Neuron (in vitro differentiated cells): Measurements from ENCODE around the gene RBM26.

ENCODE experiments used
- H2AFZ ChIP-seq: one replicate; pipeline ENCODE4 v1.6.1; 2013; ENCODE audit warnings: low read depth, mild to moderate bottlenecking, inconsistent platforms, low read length, moderate library complexity
- H3K27me3 ChIP-seq: one replicate; pipeline ENCODE4 v1.6.1; 2013; ENCODE audit warnings: low read length; ENCODE audit not compliant: insufficient read depth
- H3K36me3 ChIP-seq: one replicate; pipeline ENCODE4 v1.6.1; 2013; ENCODE audit warnings: low read length; ENCODE audit not compliant: insufficient read depth
- H3K4me1 ChIP-seq: one replicate; pipeline ENCODE4 v1.6.1; 2013; ENCODE audit warnings: low read length; ENCODE audit not compliant: insufficient read depth
- H3K4me3 ChIP-seq: 2 replicates; pipeline ENCODE4 v1.5.1; 2013; ENCODE audit warnings: mild to moderate bottlenecking, low read length, moderate library complexity
- H3K9me3 ChIP-seq: one replicate; pipeline ENCODE4 v1.6.1; 2013; ENCODE audit warnings: low read length

Gene RBM26

GRCh38 chr13:79405831-79406596, at the start of gene RBM26:
Gene RBM26, minus strand, starts transcription at chr13:79406255. Its CDS starts 481 bp downstream, at chr13:79405774.
- H3K9me3 ChIP-seq, result no peaks in the 10 kb centered on the region
- no peaks in the 10 kb centered on the region for H3K27me3 ChIP-seq
- peak within 1 kb of the TSS; percentile 90 for H2AFZ ChIP-seq
- H3K4me1 ChIP-seq, result peaks cover 24% of the 10 kb centered on the region
- H3K36me3 ChIP-seq, result peaks cover 4% of the 10 kb centered on the region
- H3K4me3 ChIP-seq, result peak within 1 kb of the TSS; percentile 79

- H3K4me1 ChIP-seq, result peaks cover 11% of the 10 kb centered on the region
- H3K9me3 ChIP-seq, result no peaks in the 10 kb centered on the region
- H3K27me3 ChIP-seq, result no peaks in the 10 kb centered on the region
- no peak overlapping the region for H3K4me3 ChIP-seq
- H2AFZ ChIP-seq, result no peak overlapping the region
- H3K36me3 ChIP-seq, result no peaks in the 10 kb centered on the region
Measured at GRCh38 chr13:79455331-79455730, 49.3 kb upstream of the RBM26 start.

- H2AFZ ChIP-seq, result peak overlapping the region; percentile 20
- H3K36me3 ChIP-seq, result no peaks in the 10 kb centered on the region
- no peak overlapping the region for H3K4me3 ChIP-seq
- peaks cover 11% of the 10 kb centered on the region for H3K4me1 ChIP-seq
- no peaks in the 10 kb centered on the region for H3K27me3 ChIP-seq
- H3K9me3 ChIP-seq, result no peaks in the 10 kb centered on the region
Measured at GRCh38 chr13:79452239-79452913, 46.3 kb upstream of the RBM26 start.

GRCh38 chr13:79451500-79451962, 45.5 kb upstream of the RBM26 start:
- peak overlapping the region; percentile 20 for H2AFZ ChIP-seq
- no peaks in the 10 kb centered on the region for H3K9me3 ChIP-seq
- H3K27me3 ChIP-seq, result no peaks in the 10 kb centered on the region
- H3K36me3 ChIP-seq, result no peaks in the 10 kb centered on the region
- no peak overlapping the region for H3K4me3 ChIP-seq
- H3K4me1 ChIP-seq, result peaks cover 11% of the 10 kb centered on the region

- no peak overlapping the region for H2AFZ ChIP-seq
- no peaks in the 10 kb centered on the region for H3K36me3 ChIP-seq
- H3K27me3 ChIP-seq, result no peaks in the 10 kb centered on the region
- no peak overlapping the region for H3K4me3 ChIP-seq
- H3K9me3 ChIP-seq, result no peaks in the 10 kb centered on the region
- peaks cover 11% of the 10 kb centered on the region for H3K4me1 ChIP-seq
Measured at GRCh38 chr13:79450110-79450509, 44.1 kb upstream of the RBM26 start.

- no peaks in the 10 kb centered on the region for H3K9me3 ChIP-seq
- H3K4me1 ChIP-seq, result peaks cover 11% of the 10 kb centered on the region
- H3K4me3 ChIP-seq, result no peak overlapping the region
- no peaks in the 10 kb centered on the region for H3K27me3 ChIP-seq
- H3K36me3 ChIP-seq, result no peaks in the 10 kb centered on the region
- H2AFZ ChIP-seq, result no peak overlapping the region
Measured at GRCh38 chr13:79448413-79448812, 42.4 kb upstream of the RBM26 start.

- peaks cover 11% of the 10 kb centered on the region for H3K4me1 ChIP-seq
- no peaks in the 10 kb centered on the region for H3K27me3 ChIP-seq
- H3K9me3 ChIP-seq, result no peaks in the 10 kb centered on the region
- H3K36me3 ChIP-seq, result no peaks in the 10 kb centered on the region
- no peak overlapping the region for H3K4me3 ChIP-seq
- no peak overlapping the region for H2AFZ ChIP-seq
Measured at GRCh38 chr13:79447741-79448140, 41.7 kb upstream of the RBM26 start.

- H2AFZ ChIP-seq, result no peak overlapping the region
- peaks cover 10% of the 10 kb centered on the region for H3K4me1 ChIP-seq
- H3K27me3 ChIP-seq, result no peaks in the 10 kb centered on the region
- no peaks in the 10 kb centered on the region for H3K9me3 ChIP-seq
- H3K4me3 ChIP-seq, result no peak overlapping the region
- no peaks in the 10 kb centered on the region for H3K36me3 ChIP-seq
Measured at GRCh38 chr13:79447141-79447540, 41.1 kb upstream of the RBM26 start.

GRCh38 chr13:79445968-79446645, 40.1 kb upstream of the RBM26 start:
- Histone ChIP-seq H3K4me3 (no peak overlapping the region), H3K36me3 (no peaks in the 10 kb centered on the region), H3K4me1 (peaks cover under 1% of the 10 kb centered on the region), H3K9me3 (no peaks in the 10 kb centered on the region), H3K27me3 (no peaks in the 10 kb centered on the region), H2AFZ (no peak overlapping the region)

- Histone ChIP-seq H2AFZ (no peak overlapping the region), H3K9me3 (no peaks in the 10 kb centered on the region), H3K27me3 (no peaks in the 10 kb centered on the region), H3K4me3 (no peak overlapping the region), H3K4me1 (no peaks in the 10 kb centered on the region), H3K36me3 (no peaks in the 10 kb centered on the region)
Measured at GRCh38 chr13:79442706-79443105, 36.7 kb upstream of the RBM26 start.

GRCh38 chr13:79442221-79442620, 36.2 kb upstream of the RBM26 start:
- no peaks in the 10 kb centered on the region for H3K9me3 ChIP-seq
- H3K4me1 ChIP-seq, result no peaks in the 10 kb centered on the region
- H3K36me3 ChIP-seq, result no peaks in the 10 kb centered on the region
- no peak overlapping the region for H2AFZ ChIP-seq
- no peaks in the 10 kb centered on the region for H3K27me3 ChIP-seq
- H3K4me3 ChIP-seq, result no peak overlapping the region

GRCh38 chr13:79440958-79441528, 35.0 kb upstream of the RBM26 start:
- H2AFZ ChIP-seq, result no peak overlapping the region
- H3K27me3 ChIP-seq, result no peaks in the 10 kb centered on the region
- H3K4me1 ChIP-seq, result no peaks in the 10 kb centered on the region
- no peaks in the 10 kb centered on the region for H3K9me3 ChIP-seq
- no peak overlapping the region for H3K4me3 ChIP-seq
- no peaks in the 10 kb centered on the region for H3K36me3 ChIP-seq

GRCh38 chr13:79439275-79439674, 33.2 kb upstream of the RBM26 start:
- Histone ChIP-seq H3K27me3 (no peaks in the 10 kb centered on the region), H3K9me3 (no peaks in the 10 kb centered on the region), H3K36me3 (no peaks in the 10 kb centered on the region), H3K4me3 (no peak overlapping the region), H3K4me1 (no peaks in the 10 kb centered on the region), H2AFZ (no peak overlapping the region)
